Testis (tissue), 3 donors: ENCODE data around the gene RPL12. TPM values are rescaled to one million over a fixed set of nuclear protein-coding genes. Genes with fewer than 3 reads are reported as not detected.

Experiments used
- DNase-seq: peaks from one replicate; pipeline ENCODE4 v3.0.0-alpha.2; 2019
- H3K27ac ChIP-seq, 2 donors: fragments of 200-600 bp; sonication (generic); one replicate each; pipeline ENCODE4 v1.5.1; 2019
- H3K27me3 ChIP-seq: fragments of 200-600 bp; sonication (generic); one replicate; pipeline ENCODE4 v1.5.1; 2019
- H3K36me3 ChIP-seq: fragments of 200-600 bp; sonication (generic); one replicate; pipeline ENCODE4 v1.5.1; 2017; ENCODE audit warnings: low read depth; ENCODE audit errors: missing control alignments
- H3K4me1 ChIP-seq: fragments of 200-600 bp; sonication (generic); one replicate; pipeline ENCODE4 v1.5.1; 2019
- H3K4me3 ChIP-seq, 2 donors: fragments of 200-600 bp; sonication (generic); one replicate each; pipeline ENCODE4 v1.5.1; 2017 to 2019
- H3K9me3 ChIP-seq: fragments of 200-600 bp; sonication (generic); one replicate; pipeline ENCODE4 v1.5.1; 2017
- POLR2A ChIP-seq: fragments of 450-650 bp; IDR thresholded peaks from one replicate; pipeline ENCODE4 v1.6.1; 2017; ENCODE audit warnings: antibody characterized with exemption, mild to moderate bottlenecking, moderate library complexity
- WGBS, 2 donors: methylation state at CpG; one replicate each; pipeline ENCODE4 v1.1.5; 2018; 5-methylcytosine and 5-hydroxymethylcytosine counted together
- intact Hi-C: fragments of 100-400 bp; cut with DNase I; formaldehyde crosslinking; loops from one replicate; pipeline ENCODE4 v1.15.1; 2023; ENCODE audit warnings: low total_unique reads
- polyA plus RNA-seq: library from polyadenylated mRNA; stranded (reverse); fragments of 350-450 nt; fragmentation: Illumina TruSeq; extraction: RNeasy Lipid Tissue Mini Kit (QIAGEN cat#74804); gene quantifications from one replicate; pipeline ENCODE4 v1.2.3, GENCODE V29; 2014; ENCODE audit warnings: low read depth, low replicate concordance; ENCODE audit not compliant: insufficient read depth
- total RNA-seq, 2 donors: library from RNA; depleted of rRNA; stranded (reverse); fragments of >200 nt; gene quantifications; one replicate each; pipeline ENCODE4 v1.2.3, GENCODE V29; 2016
- TF ChIP-seq, protein P1 (sequence below), 3 experiments: fragments of 450-650 bp in 2 of 3; fragments of 200-600 bp in 1 of 3; sonication (generic) in 1 of 3; IDR thresholded peaks; one replicate each; pipeline ENCODE4 v1.5.1; 2016 to 2019; ENCODE audit warnings: antibody characterized with exemption in 3 of 3, mild to moderate bottlenecking in 2 of 3, moderate library complexity in 1 of 3

RPL12 gene
- total and polyA plus RNA-seq, 3 donors from 2014 or later: 499 to 1,237 (median 950) TPM

DNA sequence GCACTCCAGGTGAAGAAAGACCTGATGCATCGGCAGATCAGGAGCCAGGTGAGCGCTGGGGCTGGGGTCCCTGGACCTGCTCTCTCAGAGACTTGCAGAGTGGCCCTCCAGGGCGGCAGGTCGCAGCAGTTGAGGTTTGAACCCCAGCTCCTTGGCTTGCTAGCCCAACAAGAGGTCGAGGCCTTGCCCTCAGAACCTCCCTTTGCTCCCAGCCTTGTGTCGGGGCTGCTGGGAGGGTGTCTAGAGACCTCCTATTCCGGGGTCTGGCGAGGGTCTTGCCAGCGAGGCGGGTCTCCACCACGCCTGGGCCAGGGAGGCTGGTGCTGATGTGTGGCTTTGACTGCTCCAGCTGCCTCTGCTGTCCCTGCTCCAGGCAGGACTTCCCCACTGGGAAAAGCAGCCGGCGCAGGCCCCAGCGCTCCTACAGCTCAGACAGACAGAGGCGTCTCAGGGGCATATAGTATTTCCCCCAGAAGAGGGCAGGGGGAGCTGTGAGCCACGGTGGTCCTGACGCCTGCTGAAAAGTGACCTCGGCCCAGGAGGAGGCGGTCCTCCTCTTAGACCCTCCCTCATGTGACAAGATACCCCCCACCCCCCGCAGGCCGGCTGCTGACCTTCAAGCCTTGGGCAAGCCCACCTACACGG is 38.4 kb upstream of the RPL12 start:
- Histone ChIP-seq H3K4me3 (no peak overlapping the region), H3K27me3 (no peaks in the 10 kb centered on the region), H3K36me3 (no peaks in the 10 kb centered on the region), H3K9me3 (no peaks in the 10 kb centered on the region), H3K4me1 (peaks cover 8% of the 10 kb centered on the region), H3K27ac (no peak overlapping the region)
- 77 to 86% methylated on average over 13 to 22 of the region's 22 CpGs for WGBS, 2 donors
- no peak for TF ChIP-seq POLR2A
- TF ChIP-seq, protein P1, sequence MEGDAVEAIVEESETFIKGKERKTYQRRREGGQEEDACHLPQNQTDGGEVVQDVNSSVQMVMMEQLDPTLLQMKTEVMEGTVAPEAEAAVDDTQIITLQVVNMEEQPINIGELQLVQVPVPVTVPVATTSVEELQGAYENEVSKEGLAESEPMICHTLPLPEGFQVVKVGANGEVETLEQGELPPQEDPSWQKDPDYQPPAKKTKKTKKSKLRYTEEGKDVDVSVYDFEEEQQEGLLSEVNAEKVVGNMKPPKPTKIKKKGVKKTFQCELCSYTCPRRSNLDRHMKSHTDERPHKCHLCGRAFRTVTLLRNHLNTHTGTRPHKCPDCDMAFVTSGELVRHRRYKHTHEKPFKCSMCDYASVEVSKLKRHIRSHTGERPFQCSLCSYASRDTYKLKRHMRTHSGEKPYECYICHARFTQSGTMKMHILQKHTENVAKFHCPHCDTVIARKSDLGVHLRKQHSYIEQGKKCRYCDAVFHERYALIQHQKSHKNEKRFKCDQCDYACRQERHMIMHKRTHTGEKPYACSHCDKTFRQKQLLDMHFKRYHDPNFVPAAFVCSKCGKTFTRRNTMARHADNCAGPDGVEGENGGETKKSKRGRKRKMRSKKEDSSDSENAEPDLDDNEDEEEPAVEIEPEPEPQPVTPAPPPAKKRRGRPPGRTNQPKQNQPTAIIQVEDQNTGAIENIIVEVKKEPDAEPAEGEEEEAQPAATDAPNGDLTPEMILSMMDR (IDR thresholded peaks at IDR 0.05): no peak
- DNase-seq: no peak
- intact Hi-C loops: no loop called here

DNA sequence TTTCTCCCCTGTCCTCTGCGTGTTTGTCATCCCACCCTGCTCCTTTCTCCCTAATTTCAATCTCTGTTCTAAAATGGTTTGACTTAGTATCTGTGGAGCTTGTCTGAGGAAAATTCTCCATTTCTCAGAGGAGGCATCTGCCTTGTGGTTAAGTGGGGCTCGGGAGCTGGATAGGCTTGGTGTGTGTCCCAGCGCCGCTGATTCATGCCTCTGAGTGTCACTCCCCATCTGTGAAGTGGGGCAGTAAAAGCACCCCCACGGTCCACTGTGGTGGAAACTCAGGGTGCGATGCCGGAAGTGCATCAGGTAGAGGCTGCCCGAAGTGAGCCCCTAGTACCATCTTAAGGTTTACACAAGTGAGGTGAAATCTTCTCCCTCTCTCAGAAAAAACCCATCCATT is 37.7 kb upstream of the RPL12 start:
- Histone ChIP-seq H3K36me3 (no peaks in the 10 kb centered on the region), H3K4me3 (no peak overlapping the region), H3K27me3 (no peaks in the 10 kb centered on the region), H3K27ac (no peak overlapping the region), H3K9me3 (no peaks in the 10 kb centered on the region), H3K4me1 (peaks cover 8% of the 10 kb centered on the region)
- no peak for DNase-seq
- 88 to 92% methylated on average over 5 to 8 of the region's 8 CpGs for WGBS, 2 donors
- no peak for TF ChIP-seq POLR2A
- TF ChIP-seq, protein P1 (IDR thresholded peaks at IDR 0.05): no peak
- intact Hi-C loops: no loop called here

DNA sequence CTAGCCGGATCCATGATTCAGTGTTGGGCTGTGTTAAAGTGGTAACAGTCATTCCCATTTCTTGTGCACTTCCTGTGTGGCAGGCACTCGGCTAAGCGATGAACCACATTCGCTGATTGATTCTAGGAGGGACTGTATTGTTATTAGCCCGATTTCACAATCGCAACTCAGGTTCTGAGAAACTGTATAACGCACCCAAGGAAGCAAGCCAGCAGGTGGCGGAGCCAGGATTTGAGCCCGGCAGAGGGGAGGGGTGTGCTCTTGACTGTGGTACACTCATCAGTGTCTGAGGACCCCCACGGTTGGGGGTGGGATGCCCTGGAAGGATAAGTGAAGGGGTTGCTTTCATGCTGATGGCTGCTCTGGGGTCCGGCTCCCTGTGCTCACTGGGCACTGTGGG is 34.8 kb upstream of the RPL12 start:
- no peak for DNase-seq
- Histone ChIP-seq H3K27ac (no peak overlapping the region), H3K27me3 (no peaks in the 10 kb centered on the region), H3K9me3 (no peaks in the 10 kb centered on the region), H3K4me1 (peaks cover 3% of the 10 kb centered on the region), H3K36me3 (no peaks in the 10 kb centered on the region), H3K4me3 (no peak overlapping the region)
- TF ChIP-seq POLR2A: no peak
- TF ChIP-seq, protein P1 (IDR thresholded peaks at IDR 0.05): no peak
- intact Hi-C loops: no loop called here
- 89 to 91% methylated on average over 9 to 11 of the region's 11 CpGs for WGBS, 2 donors

DNA sequence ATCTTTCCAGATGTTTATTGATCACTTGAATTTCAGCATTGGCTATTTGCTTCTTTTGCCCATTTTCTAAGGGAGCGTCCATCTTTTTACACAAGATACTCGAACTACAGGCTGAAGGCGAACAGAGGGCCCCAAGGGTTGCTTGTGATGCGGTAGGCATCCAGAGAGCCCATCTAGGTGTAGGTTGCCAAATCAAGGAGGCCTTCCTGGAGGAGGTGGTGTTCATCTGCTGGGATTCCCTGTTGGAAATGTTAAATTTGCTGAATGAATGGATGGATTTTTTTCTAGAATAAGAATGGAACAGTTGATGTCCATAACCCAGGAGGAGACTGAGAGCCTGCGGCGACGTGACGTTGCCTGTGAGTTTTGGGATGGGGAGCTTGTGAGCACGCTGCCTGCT is 31.5 kb upstream of the RPL12 start:
- Histone ChIP-seq H3K36me3 (no peaks in the 10 kb centered on the region), H3K9me3 (no peaks in the 10 kb centered on the region), H3K4me3 (no peak overlapping the region), H3K27me3 (no peaks in the 10 kb centered on the region), H3K27ac (no peak overlapping the region), H3K4me1 (no peaks in the 10 kb centered on the region)
- no peak for TF ChIP-seq POLR2A
- TF ChIP-seq, protein P1 (IDR thresholded peaks at IDR 0.05): no peak
- DNase-seq: no peak
- intact Hi-C loops: no loop called here
- WGBS, 2 donors: 96 to 98% methylated on average over 9 of the region's 9 CpGs

DNA sequence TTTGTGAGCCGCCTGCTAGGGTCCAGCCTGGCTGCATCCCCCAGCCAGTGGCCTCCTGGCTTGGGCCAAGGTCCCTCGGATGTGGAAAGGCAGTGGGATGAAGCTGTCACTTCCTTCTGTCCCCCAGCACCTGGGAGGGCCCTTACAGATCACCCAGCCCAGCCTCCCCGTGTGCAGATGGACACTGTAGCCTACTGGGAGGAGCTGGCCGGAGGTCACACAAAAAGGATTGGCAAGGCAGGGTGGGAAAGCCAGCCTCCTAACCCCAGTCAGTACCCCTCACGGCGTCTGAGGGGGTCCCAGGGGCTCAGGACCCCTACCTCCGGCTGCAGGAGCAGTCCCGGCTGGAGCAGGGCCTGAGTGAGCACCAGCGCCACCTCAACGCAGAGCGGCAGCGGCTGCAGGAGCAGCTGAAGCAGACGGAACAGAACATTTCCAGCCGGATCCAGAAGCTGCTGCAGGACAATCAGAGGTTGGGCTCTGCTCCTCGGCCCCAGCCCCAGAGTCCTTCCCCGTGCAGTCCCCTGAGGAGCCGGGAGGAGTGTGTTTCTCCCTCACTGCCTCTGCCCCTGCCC is 28.4 kb upstream of the RPL12 start:
- 92% methylated on average over 5 to 17 of the region's 17 CpGs for WGBS, 2 donors
- Histone ChIP-seq H3K27ac (no peak overlapping the region), H3K36me3 (no peaks in the 10 kb centered on the region), H3K4me3 (no peak overlapping the region), H3K27me3 (no peaks in the 10 kb centered on the region), H3K9me3 (no peaks in the 10 kb centered on the region), H3K4me1 (no peaks in the 10 kb centered on the region)
- no peak for DNase-seq
- TF ChIP-seq, protein P1 (IDR thresholded peaks at IDR 0.05): no peak
- TF ChIP-seq POLR2A: no peak
- intact Hi-C loops: no loop called here
